Body of pancreas (tissue), 4 donors: ENCODE results near the gene TAAR8.

Experiments used
- CTCF ChIP-seq, 7 experiments: fragments of 450-650 bp in 4 of 7; fragments of 200-600 bp in 3 of 7; sonication (generic) in 3 of 7; IDR thresholded peaks; one replicate each; pipeline ENCODE4 v1.5.1; 2016 to 2019; ENCODE audit warnings: antibody characterized with exemption in 7 of 7
- POLR2A ChIP-seq, 3 donors: fragments of 450-650 bp; IDR thresholded peaks; one replicate each; pipeline ENCODE4 v1.6.1; 2016; ENCODE audit warnings: antibody characterized with exemption in 3 of 3, mild to moderate bottlenecking in 2 of 3

GRCh38 chr6:132592855-132593254 lies 40.4 kb downstream of the TAAR8 start:
- no peak for TF ChIP-seq CTCF (IDR thresholded peaks at IDR 0.05)
- TF ChIP-seq POLR2A (IDR thresholded peaks at IDR 0.05), result no peak
